Mesenchymal stem cell (in vitro differentiated cells and primary cell): ENCODE results near the gene AFF2.

ENCODE experiments used
- DNase-seq: peaks from one replicate; pipeline ENCODE4 v3.0.0-alpha.2; 2013
- H2AFZ ChIP-seq: one replicate; pipeline ENCODE4 v1.6.1; 2013; ENCODE audit warnings: low read depth, mild to moderate bottlenecking, control low read depth, inconsistent platforms, low read length, moderate library complexity
- H2AK5ac ChIP-seq: 2 replicates; pipeline ENCODE4 v1.6.1; 2013; ENCODE audit warnings: low read length, moderate library complexity, mild to moderate bottlenecking, inconsistent platforms; ENCODE audit not compliant: severe bottlenecking
- H2BK120ac ChIP-seq: one replicate; pipeline ENCODE4 v1.6.1; 2013; ENCODE audit warnings: low read depth, mild to moderate bottlenecking, inconsistent platforms, low read length, moderate library complexity
- H2BK12ac ChIP-seq, 2 experiments: one replicate each; pipeline ENCODE4 v1.6.1; 2013; ENCODE audit warnings: inconsistent platforms in 2 of 2, low read length in 2 of 2, mild to moderate bottlenecking in 2 of 2, moderate library complexity in 2 of 2, control low read depth in 1 of 2
- H2BK15ac ChIP-seq: one replicate; pipeline ENCODE4 v1.6.1; 2013; ENCODE audit warnings: mild to moderate bottlenecking, low read depth, inconsistent platforms; ENCODE audit not compliant: poor library complexity, severe bottlenecking
- H2BK5ac ChIP-seq: 2 replicates; pipeline ENCODE4 v1.6.1; 2013; ENCODE audit warnings: low read depth, mild to moderate bottlenecking, low read length, control low read depth, inconsistent platforms; ENCODE audit not compliant: poor library complexity, severe bottlenecking
- H3K14ac ChIP-seq, 2 experiments: one replicate each; pipeline ENCODE4 v1.6.1; 2013; ENCODE audit warnings: inconsistent platforms in 2 of 2, low read length in 2 of 2, control low read depth in 1 of 2, mild to moderate bottlenecking in 1 of 2, moderate library complexity in 1 of 2
- H3K18ac ChIP-seq, 2 experiments: one replicate each; pipeline ENCODE4 v1.6.1; 2013; ENCODE audit warnings: inconsistent platforms in 2 of 2, low read length in 2 of 2, control low read depth in 1 of 2, low read depth in 1 of 2, mild to moderate bottlenecking in 1 of 2
- H3K23ac ChIP-seq, 2 experiments: one replicate each; pipeline ENCODE4 v1.6.1; 2013; ENCODE audit warnings: inconsistent platforms in 2 of 2, low read length in 2 of 2, mild to moderate bottlenecking in 2 of 2, moderate library complexity in 2 of 2, control low read depth in 1 of 2
- H3K27ac ChIP-seq: 2 replicates; pipeline ENCODE4 v1.5.1; 2013; ENCODE audit warnings: mild to moderate bottlenecking, moderate library complexity, low read length, control low read depth, inconsistent platforms; ENCODE audit not compliant: poor library complexity, severe bottlenecking
- H3K27me3 ChIP-seq, 2 experiments: 2 replicates each; pipeline versions ENCODE4 v1.6.1 to v1.7.0; 2013; ENCODE audit warnings: low read length in 2 of 2, mild to moderate bottlenecking in 2 of 2, moderate library complexity in 2 of 2, control low read depth in 1 of 2, inconsistent platforms in 1 of 2; ENCODE audit not compliant: control insufficient read depth in 1 of 2, insufficient read depth in 1 of 2
- H3K36me3 ChIP-seq, 2 experiments: 2 replicates each; pipeline versions ENCODE4 v1.6.1 to v1.7.0; 2013; ENCODE audit warnings: low read length in 2 of 2, control low read depth in 1 of 2, inconsistent platforms in 1 of 2, low read depth in 1 of 2, mild to moderate bottlenecking in 1 of 2; ENCODE audit not compliant: insufficient read depth in 2 of 2, control insufficient read depth in 1 of 2
- H3K4ac ChIP-seq, 2 experiments: one replicate each; pipeline ENCODE4 v1.6.1; 2013; ENCODE audit warnings: inconsistent platforms in 2 of 2, low read length in 2 of 2, mild to moderate bottlenecking in 2 of 2, moderate library complexity in 2 of 2, control low read depth in 1 of 2, low read depth in 1 of 2
- H3K4me1 ChIP-seq: 2 replicates; pipeline ENCODE4 v1.6.1; 2013; ENCODE audit warnings: low read depth, low read length, control low read depth; ENCODE audit not compliant: control insufficient read depth, insufficient read depth
- H3K4me2 ChIP-seq: 2 replicates; pipeline ENCODE4 v1.6.1; 2013; ENCODE audit warnings: low read length, mild to moderate bottlenecking, inconsistent platforms; ENCODE audit not compliant: poor library complexity, severe bottlenecking
- H3K4me3 ChIP-seq, 2 experiments: 2 replicates each; pipeline versions ENCODE4 v1.5.1 to v1.7.0; 2013; ENCODE audit warnings: low read length in 2 of 2, mild to moderate bottlenecking in 2 of 2, control low read depth in 1 of 2, low read depth in 1 of 2; ENCODE audit not compliant: insufficient read depth in 1 of 2
- H3K79me1 ChIP-seq: replicated peaks from 2 replicates; pipeline ENCODE4 v1.6.1; 2013; ENCODE audit warnings: mild to moderate bottlenecking, control low read depth, low read length, inconsistent platforms; ENCODE audit not compliant: poor library complexity, severe bottlenecking
- H3K9ac ChIP-seq: 2 replicates; pipeline ENCODE4 v1.7.0; 2013; ENCODE audit warnings: mild to moderate bottlenecking, low read length, moderate library complexity
- H3K9me3 ChIP-seq: 2 replicates; pipeline ENCODE4 v1.7.0; 2013; ENCODE audit warnings: mild to moderate bottlenecking, low read length; ENCODE audit not compliant: control insufficient read depth
- H4K8ac ChIP-seq: one replicate; pipeline ENCODE4 v1.6.1; 2013; ENCODE audit warnings: inconsistent platforms, mild to moderate bottlenecking, low read length, moderate library complexity
- H4K91ac ChIP-seq: one replicate; pipeline ENCODE4 v1.6.1; 2013; ENCODE audit warnings: mild to moderate bottlenecking, low read length, inconsistent platforms
- WGBS: methylation state at CpG from one replicate; pipeline ENCODE4 v1.1.7; 2013; ENCODE audit warnings: mixed read lengths; 5-methylcytosine and 5-hydroxymethylcytosine counted together

AFF2 gene

GRCh38 chrX:148600131-148600530 lies 99.7 kb downstream of the AFF2 start:
- Histone ChIP-seq H2AK5ac (no peak overlapping the region), H3K4me1 (no peaks in the 10 kb centered on the region), H2BK120ac (no peak overlapping the region), H3K4me2 (no peak overlapping the region), H3K4me3 (no peak overlapping the region), H2BK5ac (no peak overlapping the region), H3K14ac (no peak overlapping the region), H3K27me3 (no peaks in the 10 kb centered on the region), H3K18ac (no peak overlapping the region), H2BK12ac (no peak overlapping the region), H3K9ac (no peak overlapping the region), H3K27ac (no peak overlapping the region), H4K91ac (no peak overlapping the region), H3K23ac (no peak overlapping the region), H3K79me1 (no peaks in the 10 kb centered on the region), H4K8ac (no peak overlapping the region), H2BK15ac (no peak overlapping the region), H2AFZ (no peak overlapping the region), H3K36me3 (no peaks in the 10 kb centered on the region), H3K4ac (no peak overlapping the region), H3K9me3 (no peaks in the 10 kb centered on the region)
- WGBS, result 71% methylated on average over 4 of the region's 6 CpGs
- no peak for DNase-seq

DNA sequence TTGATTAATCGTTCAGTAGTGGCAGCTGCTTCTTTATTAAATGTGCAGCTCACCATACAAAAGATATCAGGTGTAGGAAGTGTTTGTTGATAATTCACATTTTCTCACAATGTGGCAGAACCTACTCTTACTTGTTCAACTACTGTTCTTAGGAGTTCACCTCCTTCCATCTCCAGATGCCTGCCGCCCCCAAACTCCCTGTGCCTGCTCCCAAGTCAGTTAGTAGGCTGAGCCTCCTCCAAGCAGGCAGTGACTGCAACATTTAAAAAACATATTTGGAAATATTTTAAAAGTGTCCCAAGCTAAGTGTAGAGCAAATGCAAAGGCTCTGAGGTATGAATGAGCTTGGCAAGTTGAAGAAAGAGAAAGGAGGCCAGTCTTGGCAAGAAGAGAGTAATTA lies 100.2 kb downstream of the AFF2 start:
- Histone ChIP-seq H3K14ac (no peak overlapping the region), H3K9ac (no peak overlapping the region), H3K27ac (no peak overlapping the region), H2BK15ac (no peak overlapping the region), H4K8ac (no peak overlapping the region), H3K4me3 (no peak overlapping the region), H3K4me1 (no peaks in the 10 kb centered on the region), H3K18ac (no peak overlapping the region), H3K23ac (no peak overlapping the region), H2BK12ac (no peak overlapping the region), H3K9me3 (no peaks in the 10 kb centered on the region), H3K27me3 (no peaks in the 10 kb centered on the region), H3K79me1 (no peaks in the 10 kb centered on the region), H3K4me2 (no peak overlapping the region), H2BK5ac (no peak overlapping the region), H2BK120ac (no peak overlapping the region), H4K91ac (no peak overlapping the region), H3K4ac (no peak overlapping the region), H2AFZ (no peak overlapping the region), H2AK5ac (no peak overlapping the region), H3K36me3 (no peaks in the 10 kb centered on the region)
- WGBS, result 86% methylated on average over 1 of the region's 2 CpGs
- DNase-seq, result no peak

DNA sequence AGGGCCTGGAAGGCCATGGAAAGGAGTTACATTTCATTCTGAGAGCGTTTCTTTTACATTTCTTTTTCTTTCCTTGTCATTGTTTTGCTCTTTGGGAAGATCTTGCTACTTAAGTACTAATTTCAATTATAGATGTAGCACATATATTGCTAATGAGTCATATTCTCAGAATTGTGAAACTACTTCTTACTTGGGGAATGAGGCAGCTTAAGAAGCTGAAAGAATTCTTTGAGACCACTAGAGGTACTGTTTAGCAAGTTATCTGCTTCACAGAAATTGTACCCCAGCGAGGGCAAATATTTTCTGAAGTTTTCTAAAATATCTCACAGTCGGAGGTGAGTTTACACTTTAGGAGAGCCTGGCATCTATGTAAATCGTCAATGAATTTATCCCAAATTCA lies 100.6 kb downstream of the AFF2 start:
- H2BK120ac ChIP-seq, result no peak overlapping the region
- H3K14ac ChIP-seq, result no peak overlapping the region
- no peaks in the 10 kb centered on the region for H3K36me3 ChIP-seq
- no peaks in the 10 kb centered on the region for H3K27me3 ChIP-seq
- no peak overlapping the region for H3K23ac ChIP-seq
- H3K4me2 ChIP-seq, result no peak overlapping the region
- no peak overlapping the region for H3K27ac ChIP-seq
- WGBS, result 61% methylated on average over 3 of the region's 4 CpGs
- no peak overlapping the region for H3K4me3 ChIP-seq
- no peak overlapping the region for H3K4ac ChIP-seq
- DNase-seq, result peak; percentile 0
- no peak overlapping the region for H4K91ac ChIP-seq
- no peaks in the 10 kb centered on the region for H3K79me1 ChIP-seq
- H2BK12ac ChIP-seq, result no peak overlapping the region
- no peak overlapping the region for H2AFZ ChIP-seq
- H3K18ac ChIP-seq, result no peak overlapping the region
- no peaks in the 10 kb centered on the region for H3K9me3 ChIP-seq
- H2AK5ac ChIP-seq, result no peak overlapping the region
- H2BK5ac ChIP-seq, result no peak overlapping the region
- H3K9ac ChIP-seq, result no peak overlapping the region
- no peak overlapping the region for H2BK15ac ChIP-seq
- no peak overlapping the region for H4K8ac ChIP-seq
- H3K4me1 ChIP-seq, result no peaks in the 10 kb centered on the region

- Histone ChIP-seq H3K4me2 (no peak overlapping the region), H3K27me3 (no peaks in the 10 kb centered on the region), H3K4me3 (no peak overlapping the region), H4K8ac (no peak overlapping the region), H3K9me3 (no peaks in the 10 kb centered on the region), H3K23ac (no peak overlapping the region), H2BK5ac (no peak overlapping the region), H2BK12ac (no peak overlapping the region), H3K4ac (no peak overlapping the region), H3K4me1 (no peaks in the 10 kb centered on the region), H4K91ac (no peak overlapping the region), H2AK5ac (no peak overlapping the region), H3K36me3 (no peaks in the 10 kb centered on the region), H3K27ac (no peak overlapping the region), H3K9ac (no peak overlapping the region), H3K79me1 (no peaks in the 10 kb centered on the region), H2BK120ac (no peak overlapping the region), H2BK15ac (no peak overlapping the region), H3K18ac (no peak overlapping the region), H3K14ac (no peak overlapping the region), H2AFZ (no peak overlapping the region)
- DNase-seq, result no peak
- WGBS, result 0% methylated on average over 1 of the region's 4 CpGs
Measured at GRCh38 chrX:148609515-148610327, 109.3 kb downstream of the AFF2 start.
